ENCODE measurements around the gene PSMB2.

PSMB2 gene

DNA sequence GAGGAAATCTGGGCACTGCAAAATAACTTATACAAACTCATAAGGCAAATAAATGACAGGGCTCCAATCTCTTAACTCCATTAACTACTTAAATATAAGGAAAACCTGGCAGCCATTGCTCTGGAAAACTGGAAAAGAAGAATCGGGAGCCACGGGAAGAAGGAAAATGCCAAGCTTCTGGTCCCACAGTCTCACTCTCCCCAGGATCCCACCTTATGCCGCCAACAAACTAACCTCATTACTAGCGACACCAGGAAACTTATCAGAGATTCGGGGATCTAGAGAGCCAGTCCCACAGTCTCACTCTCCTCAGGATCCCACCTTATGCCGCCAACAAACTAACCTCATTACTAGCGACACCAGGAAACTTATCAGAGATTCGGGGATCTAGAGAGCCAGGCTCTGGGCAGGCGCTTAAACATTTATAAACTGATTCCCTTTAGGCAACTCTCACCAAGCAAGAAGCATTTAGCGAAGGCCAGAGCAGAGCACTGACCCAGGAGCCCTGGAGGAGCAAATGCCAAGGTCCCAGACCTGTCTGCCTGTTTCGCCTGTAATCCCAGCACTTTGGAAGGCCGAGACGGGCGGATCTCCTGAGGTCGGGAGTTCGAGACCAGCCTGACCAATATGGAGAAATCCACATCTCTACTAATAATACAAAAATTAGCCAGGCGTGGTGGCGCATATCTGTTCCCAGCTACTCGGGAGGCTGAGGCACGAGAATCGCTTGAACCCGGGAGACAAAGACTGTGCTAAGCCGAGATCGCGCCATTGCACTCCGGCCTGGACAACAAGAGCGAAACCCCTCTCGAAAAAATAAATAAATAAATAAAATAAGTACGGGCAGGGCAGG is 720 bp downstream of the PSMB2 start:
- peaks cover 16% of the 10 kb centered on the region for H3K4me1 ChIP-seq (ENCODE audit: insufficient read depth, low read length)
- H3K36me3 ChIP-seq (ENCODE audit: insufficient read depth, low read length) = no peaks in the 10 kb centered on the region
- no peaks in the 10 kb centered on the region for H3K27me3 ChIP-seq (ENCODE audit: control insufficient read depth in 1 of 2, insufficient read depth in 2 of 2, low read length in 2 of 2)
- peak overlapping the region; percentile 88 to 99 for H3K4me3 ChIP-seq (ENCODE audit: low read depth in 1 of 2, low read length in 2 of 2)
- peak overlapping the region; percentile 80 for H3K9ac ChIP-seq (ENCODE audit: low read length)
- H3K9me3 ChIP-seq (ENCODE audit: low read length) = no peaks in the 10 kb centered on the region
- H3K27ac ChIP-seq (ENCODE audit: low read depth, low read length) = peak overlapping the region; percentile 52

DNA sequence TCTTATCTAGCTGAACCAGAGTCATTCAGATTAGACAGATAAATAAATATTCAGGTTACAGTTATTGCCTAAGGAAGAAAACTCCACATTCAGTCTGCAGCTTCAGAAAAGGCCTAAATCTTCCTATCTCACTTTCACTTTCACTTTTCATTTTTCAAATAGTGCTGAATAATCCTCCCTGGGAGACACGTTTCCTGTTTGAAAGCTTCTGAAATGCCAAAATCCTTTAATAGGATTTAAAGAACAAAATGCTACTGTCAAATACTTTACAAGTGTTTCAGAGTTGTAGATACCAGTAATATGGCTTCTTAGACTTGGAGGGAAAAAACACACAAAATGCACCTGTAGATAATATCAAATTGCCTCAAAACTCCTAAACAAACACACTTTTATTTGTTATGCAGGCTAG is 3.9 kb downstream of the PSMB2 start:
- H3K36me3 ChIP-seq (ENCODE audit: insufficient read depth, low read length) = peaks cover 22% of the 10 kb centered on the region
- no peaks in the 10 kb centered on the region for H3K27me3 ChIP-seq (ENCODE audit: control insufficient read depth in 1 of 2, insufficient read depth in 2 of 2, low read length in 2 of 2)
- H3K27ac ChIP-seq (ENCODE audit: low read depth, low read length) = no peak overlapping the region
- H3K9ac ChIP-seq (ENCODE audit: low read length) = no peak overlapping the region
- H3K9me3 ChIP-seq (ENCODE audit: low read length) = no peaks in the 10 kb centered on the region
- peaks cover 16% of the 10 kb centered on the region for H3K4me1 ChIP-seq (ENCODE audit: insufficient read depth, low read length)
- peak overlapping the region in 1 of 2 donors; percentile 7 for H3K4me3 ChIP-seq (ENCODE audit: low read depth in 1 of 2, low read length in 2 of 2)

DNA sequence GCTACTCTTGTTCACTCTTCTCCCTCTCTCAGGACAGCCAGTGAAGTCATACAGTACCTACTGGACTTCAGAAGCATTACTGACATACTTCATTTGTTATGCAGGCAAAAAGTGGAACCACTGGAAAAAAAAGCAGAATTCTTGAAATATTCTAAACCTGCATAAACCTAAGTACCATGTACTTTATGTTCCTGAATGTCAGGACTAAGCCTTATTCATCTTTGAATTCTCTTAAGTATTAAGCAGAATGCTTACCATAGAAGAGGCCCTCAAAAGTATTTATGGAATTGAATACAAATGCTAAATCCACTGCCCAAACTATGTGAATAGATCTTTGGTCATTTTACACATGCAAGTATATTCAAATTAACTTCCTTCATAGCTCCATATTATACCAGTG is 7.8 kb downstream of the PSMB2 start:
- no peak overlapping the region for H3K4me3 ChIP-seq (ENCODE audit: low read depth in 1 of 2, low read length in 2 of 2)
- peaks cover 7% of the 10 kb centered on the region for H3K4me1 ChIP-seq (ENCODE audit: insufficient read depth, low read length)
- H3K9ac ChIP-seq (ENCODE audit: low read length) = no peak overlapping the region
- no peaks in the 10 kb centered on the region for H3K27me3 ChIP-seq (ENCODE audit: control insufficient read depth in 1 of 2, insufficient read depth in 2 of 2, low read length in 2 of 2)
- peaks cover 43% of the 10 kb centered on the region for H3K36me3 ChIP-seq (ENCODE audit: insufficient read depth, low read length)
- no peak overlapping the region for H3K27ac ChIP-seq (ENCODE audit: low read depth, low read length)
- no peaks in the 10 kb centered on the region for H3K9me3 ChIP-seq (ENCODE audit: low read length)

DNA sequence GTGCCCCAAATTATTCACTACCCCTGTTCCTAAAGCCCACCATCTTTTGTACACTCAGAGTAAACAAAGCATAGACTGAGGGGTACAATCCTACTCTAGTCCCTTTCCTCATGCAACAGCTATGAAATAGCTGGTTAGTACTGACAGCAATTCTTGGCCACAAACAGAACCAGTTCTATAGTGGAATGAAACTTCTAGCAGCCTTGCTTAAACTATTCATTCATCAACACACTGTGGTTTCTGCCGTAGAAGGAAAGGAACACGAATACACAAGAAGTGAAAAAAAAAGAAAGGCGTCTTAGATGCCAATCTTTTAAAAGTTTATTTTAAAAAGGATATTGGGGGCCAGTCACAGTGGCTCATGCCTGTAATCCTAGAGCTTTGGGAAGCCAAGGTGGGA is 9.9 kb downstream of the PSMB2 start:
- no peak overlapping the region for H3K9ac ChIP-seq (ENCODE audit: low read length)
- no peak overlapping the region for H3K4me3 ChIP-seq (ENCODE audit: low read depth in 1 of 2, low read length in 2 of 2)
- H3K27ac ChIP-seq (ENCODE audit: low read depth, low read length) = no peak overlapping the region
- H3K36me3 ChIP-seq (ENCODE audit: insufficient read depth, low read length) = peaks cover 49% of the 10 kb centered on the region
- no peaks in the 10 kb centered on the region for H3K9me3 ChIP-seq (ENCODE audit: low read length)
- no peaks in the 10 kb centered on the region for H3K4me1 ChIP-seq (ENCODE audit: insufficient read depth, low read length)
- H3K27me3 ChIP-seq (ENCODE audit: control insufficient read depth in 1 of 2, insufficient read depth in 2 of 2, low read length in 2 of 2) = no peaks in the 10 kb centered on the region

DNA sequence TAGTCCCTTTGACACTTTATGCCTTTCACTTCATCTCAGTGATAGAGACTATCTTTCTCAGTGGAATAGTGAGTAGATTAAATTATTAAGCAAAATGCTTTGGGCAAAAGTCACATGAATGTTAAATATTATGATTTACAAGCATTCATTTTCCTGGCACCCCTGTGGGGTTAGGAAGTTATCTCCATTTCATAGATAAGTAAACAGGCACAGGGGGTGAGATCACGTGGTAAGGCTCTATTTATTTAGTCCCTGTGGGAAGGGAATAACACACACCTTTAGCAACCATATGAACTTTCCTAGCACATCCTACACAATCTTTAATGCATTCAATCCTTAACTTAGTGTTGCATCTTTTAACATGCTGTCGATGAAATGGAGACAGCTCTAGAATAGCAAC is 12.3 kb downstream of the PSMB2 start:
- H3K27ac ChIP-seq (ENCODE audit: low read depth, low read length) = no peak overlapping the region
- H3K36me3 ChIP-seq (ENCODE audit: insufficient read depth, low read length) = peaks cover 41% of the 10 kb centered on the region
- no peaks in the 10 kb centered on the region for H3K27me3 ChIP-seq (ENCODE audit: control insufficient read depth in 1 of 2, insufficient read depth in 2 of 2, low read length in 2 of 2)
- no peak overlapping the region for H3K9ac ChIP-seq (ENCODE audit: low read length)
- no peak overlapping the region for H3K4me3 ChIP-seq (ENCODE audit: low read depth in 1 of 2, low read length in 2 of 2)
- no peaks in the 10 kb centered on the region for H3K9me3 ChIP-seq (ENCODE audit: low read length)
- H3K4me1 ChIP-seq (ENCODE audit: insufficient read depth, low read length) = no peaks in the 10 kb centered on the region

DNA sequence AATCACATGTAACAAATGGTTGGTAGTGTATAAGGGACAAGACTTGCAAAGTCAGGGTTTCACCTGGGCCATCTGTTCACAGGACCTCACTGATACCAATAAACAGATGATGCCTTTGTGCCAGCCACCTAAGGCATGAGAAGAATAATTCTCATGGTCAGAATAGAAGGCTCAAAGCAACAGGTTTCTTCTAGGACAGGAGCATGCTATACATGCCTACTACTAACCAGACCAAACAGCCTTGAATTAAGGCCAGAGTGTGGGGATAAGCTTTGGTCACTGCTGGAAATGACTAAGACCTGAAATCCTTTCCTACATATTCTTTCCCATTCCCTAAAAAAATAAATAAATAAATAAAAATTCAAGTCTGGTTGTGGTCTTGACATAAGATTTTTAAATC is 17.5 kb downstream of the PSMB2 start:
- Histone ChIP-seq H3K36me3 (ENCODE audit: insufficient read depth, low read length) (peaks cover 31% of the 10 kb centered on the region), H3K27me3 (ENCODE audit: control insufficient read depth in 1 of 2, insufficient read depth in 2 of 2, low read length in 2 of 2) (no peaks in the 10 kb centered on the region)

DNA sequence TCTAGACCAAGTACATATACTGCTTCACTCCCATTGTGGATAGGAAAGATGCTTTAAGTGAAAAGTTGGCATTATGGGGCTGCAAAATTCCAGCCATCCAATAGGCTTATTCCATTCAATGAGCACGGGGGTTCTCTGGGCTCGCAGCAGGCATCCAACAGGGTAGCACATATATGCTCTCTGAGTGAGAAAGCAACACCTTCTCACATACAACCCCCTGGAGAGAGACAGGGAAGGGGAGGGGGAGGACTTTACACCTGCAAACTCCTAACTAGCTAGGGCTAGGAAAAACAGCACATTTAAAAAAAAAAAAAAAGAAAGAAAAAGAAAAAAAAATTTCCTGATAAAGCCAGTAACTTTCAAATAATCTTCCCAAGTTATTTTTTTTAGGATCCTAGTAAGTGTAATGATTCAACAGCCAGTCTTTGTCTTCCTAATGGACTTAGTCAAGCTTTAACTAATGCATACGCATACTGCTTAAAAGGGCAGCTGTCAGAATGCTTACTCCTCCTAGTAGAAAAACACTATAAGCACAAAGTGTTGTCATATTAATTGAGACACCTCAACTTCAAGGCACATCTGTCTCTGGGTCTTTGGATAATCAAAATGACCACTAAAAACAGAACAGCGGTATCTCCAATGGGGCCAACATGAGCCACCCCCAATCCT is 18.7 kb downstream of the PSMB2 start:
- H3K9me3 ChIP-seq (ENCODE audit: low read length) = no peaks in the 10 kb centered on the region
- no peak overlapping the region for H3K4me3 ChIP-seq (ENCODE audit: low read depth in 1 of 2, low read length in 2 of 2)
- no peak overlapping the region for H3K27ac ChIP-seq (ENCODE audit: low read depth, low read length)
- H3K9ac ChIP-seq (ENCODE audit: low read length) = no peak overlapping the region
- peaks cover 41% of the 10 kb centered on the region for H3K36me3 ChIP-seq (ENCODE audit: insufficient read depth, low read length)
- H3K27me3 ChIP-seq (ENCODE audit: control insufficient read depth in 1 of 2, insufficient read depth in 2 of 2, low read length in 2 of 2) = no peaks in the 10 kb centered on the region
- H3K4me1 ChIP-seq (ENCODE audit: insufficient read depth, low read length) = no peaks in the 10 kb centered on the region

More for the DNA sequence above, 17.5 kb downstream of the PSMB2 start:
- Histone ChIP-seq H3K27ac (ENCODE audit: low read depth, low read length) (no peak overlapping the region), H3K4me1 (ENCODE audit: insufficient read depth, low read length) (no peaks in the 10 kb centered on the region), H3K9ac (ENCODE audit: low read length) (no peak overlapping the region), H3K9me3 (ENCODE audit: low read length) (no peaks in the 10 kb centered on the region), H3K4me3 (ENCODE audit: low read depth in 1 of 2, low read length in 2 of 2) (no peak overlapping the region)

DNA sequence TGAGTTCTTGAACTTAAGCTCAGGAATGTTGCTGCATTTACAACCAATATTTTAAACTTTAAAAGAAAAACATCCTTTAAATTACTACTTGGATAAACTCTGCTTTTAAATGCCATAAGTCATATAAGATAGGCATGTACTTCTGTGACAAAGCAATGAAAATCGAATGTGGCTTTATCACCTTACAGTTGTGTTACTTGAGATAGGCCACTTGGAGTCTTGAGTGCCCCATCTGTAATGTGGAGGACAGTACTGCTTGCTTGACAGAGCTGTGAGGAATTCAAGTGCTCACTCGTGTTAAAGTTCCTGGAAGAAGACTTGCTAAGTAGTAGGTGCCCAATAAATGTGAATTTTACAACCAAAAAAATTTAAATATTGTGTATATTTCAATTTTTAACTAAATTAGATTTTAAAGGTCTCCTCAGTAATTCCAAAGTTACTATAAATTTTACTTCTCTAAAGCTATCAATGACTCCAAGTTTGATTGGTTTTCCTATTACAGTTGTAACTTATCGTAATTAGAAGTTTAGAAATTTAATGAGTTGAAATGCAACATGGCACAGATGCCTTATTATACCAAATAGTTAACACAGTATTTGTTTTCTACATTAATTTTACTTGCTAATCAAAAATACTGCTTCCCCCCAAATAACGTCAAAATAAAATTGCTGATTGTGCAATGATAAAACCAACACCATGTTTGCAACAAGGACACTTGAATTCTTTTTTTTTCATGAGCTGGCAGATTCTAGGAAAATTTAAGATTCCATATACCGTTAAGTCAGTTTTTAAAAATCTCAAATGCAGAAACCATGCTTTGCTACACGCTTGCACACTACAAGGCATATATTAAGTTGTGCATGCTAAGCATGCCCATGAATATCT is 21.8 kb downstream of the PSMB2 start:
- H3K27ac ChIP-seq (ENCODE audit: low read depth, low read length) = no peak overlapping the region
- no peaks in the 10 kb centered on the region for H3K27me3 ChIP-seq (ENCODE audit: control insufficient read depth in 1 of 2, insufficient read depth in 2 of 2, low read length in 2 of 2)
- no peak overlapping the region for H3K9ac ChIP-seq (ENCODE audit: low read length)
- no peaks in the 10 kb centered on the region for H3K4me1 ChIP-seq (ENCODE audit: insufficient read depth, low read length)
- H3K9me3 ChIP-seq (ENCODE audit: low read length) = no peaks in the 10 kb centered on the region
- H3K4me3 ChIP-seq (ENCODE audit: low read depth in 1 of 2, low read length in 2 of 2) = no peak overlapping the region
- peaks cover 61% of the 10 kb centered on the region for H3K36me3 ChIP-seq (ENCODE audit: insufficient read depth, low read length)

DNA sequence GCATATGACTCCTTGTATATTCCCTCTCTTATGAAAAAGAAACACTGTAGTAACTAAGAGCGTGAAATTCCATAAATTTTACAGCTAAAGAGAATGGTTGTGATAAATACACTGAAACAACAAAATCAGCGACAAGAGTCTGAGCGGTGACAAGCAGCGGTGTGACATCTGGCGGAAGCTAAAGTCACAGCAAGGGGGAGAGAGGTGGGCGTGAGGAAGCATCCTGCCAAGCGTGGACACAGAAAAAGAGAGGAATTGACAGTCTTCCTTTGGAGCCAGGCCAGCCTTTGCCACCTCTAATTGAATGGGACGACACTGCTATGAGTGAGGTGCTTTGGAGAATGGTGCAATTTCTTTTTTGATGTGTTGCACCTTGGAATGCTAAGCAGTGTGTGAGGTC is 25.9 kb downstream of the PSMB2 start:
- Histone ChIP-seq H3K4me1 (ENCODE audit: insufficient read depth, low read length) (no peaks in the 10 kb centered on the region), H3K27ac (ENCODE audit: low read depth, low read length) (no peak overlapping the region), H3K4me3 (ENCODE audit: low read depth in 1 of 2, low read length in 2 of 2) (no peak overlapping the region), H3K36me3 (ENCODE audit: insufficient read depth, low read length) (peaks cover 59% of the 10 kb centered on the region), H3K9ac (ENCODE audit: low read length) (no peak overlapping the region), H3K27me3 (ENCODE audit: control insufficient read depth in 1 of 2, insufficient read depth in 2 of 2, low read length in 2 of 2) (no peaks in the 10 kb centered on the region), H3K9me3 (ENCODE audit: low read length) (no peaks in the 10 kb centered on the region)

DNA sequence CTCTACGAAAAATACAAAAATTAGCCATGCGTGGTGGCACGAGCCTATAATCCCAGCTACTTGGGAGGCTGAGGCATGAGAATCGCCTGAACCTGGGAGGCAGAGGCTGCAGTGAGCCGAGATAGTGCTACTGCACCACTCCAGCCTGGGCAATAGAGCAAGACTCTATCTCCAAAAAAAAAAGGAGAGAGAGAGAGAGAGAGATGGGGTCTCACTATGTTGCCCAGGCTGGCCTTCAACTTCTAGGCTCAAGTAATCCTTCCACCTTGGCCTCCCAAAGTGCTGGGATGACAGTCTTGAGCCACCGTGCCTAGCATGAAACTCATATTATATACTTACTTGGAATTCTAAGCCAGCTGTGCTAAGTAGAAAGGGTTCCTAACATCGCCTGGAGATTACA is 29.7 kb downstream of the PSMB2 start:
- Histone ChIP-seq H3K27me3 (ENCODE audit: control insufficient read depth in 1 of 2, insufficient read depth in 2 of 2, low read length in 2 of 2) (no peaks in the 10 kb centered on the region), H3K4me1 (ENCODE audit: insufficient read depth, low read length) (no peaks in the 10 kb centered on the region), H3K36me3 (ENCODE audit: insufficient read depth, low read length) (peaks cover 63% of the 10 kb centered on the region), H3K9me3 (ENCODE audit: low read length) (no peaks in the 10 kb centered on the region), H3K4me3 (ENCODE audit: low read depth in 1 of 2, low read length in 2 of 2) (no peak overlapping the region), H3K27ac (ENCODE audit: low read depth, low read length) (no peak overlapping the region), H3K9ac (ENCODE audit: low read length) (no peak overlapping the region)

DNA sequence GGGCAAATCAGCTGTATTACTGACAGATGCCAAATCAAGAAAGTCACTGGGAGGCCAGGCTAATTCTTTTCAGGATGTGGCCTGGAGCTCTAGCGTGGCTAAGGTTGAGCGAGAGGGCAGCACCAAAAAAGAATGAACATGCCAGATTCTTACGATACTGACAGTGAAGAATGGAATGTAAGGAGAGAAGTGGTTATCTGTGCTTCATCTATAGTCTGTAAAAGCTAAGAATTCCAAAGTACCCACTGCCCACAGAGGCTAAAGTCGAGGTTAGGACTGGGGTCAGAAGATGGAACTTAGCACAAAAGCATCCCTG is 35.5 kb downstream of the PSMB2 start:
- H3K9me3 ChIP-seq (ENCODE audit: low read length) = no peaks in the 10 kb centered on the region

More for the DNA sequence above, 35.5 kb downstream of the PSMB2 start:
- Histone ChIP-seq H3K27ac (ENCODE audit: low read depth, low read length) (no peak overlapping the region), H3K4me1 (ENCODE audit: insufficient read depth, low read length) (no peaks in the 10 kb centered on the region), H3K36me3 (ENCODE audit: insufficient read depth, low read length) (peaks cover 67% of the 10 kb centered on the region), H3K4me3 (ENCODE audit: low read depth in 1 of 2, low read length in 2 of 2) (no peak overlapping the region), H3K9ac (ENCODE audit: low read length) (no peak overlapping the region), H3K27me3 (ENCODE audit: control insufficient read depth in 1 of 2, insufficient read depth in 2 of 2, low read length in 2 of 2) (no peaks in the 10 kb centered on the region)
